Superior temporal gyrus (tissue), 1 donor: ENCODE data around the gene PTPRM.

Experiments
- DNase-seq: peaks from one replicate; pipeline ENCODE4 v3.0.0-alpha.2; 2016; ENCODE audit errors: extremely low spot score

PTPRM gene

DNA sequence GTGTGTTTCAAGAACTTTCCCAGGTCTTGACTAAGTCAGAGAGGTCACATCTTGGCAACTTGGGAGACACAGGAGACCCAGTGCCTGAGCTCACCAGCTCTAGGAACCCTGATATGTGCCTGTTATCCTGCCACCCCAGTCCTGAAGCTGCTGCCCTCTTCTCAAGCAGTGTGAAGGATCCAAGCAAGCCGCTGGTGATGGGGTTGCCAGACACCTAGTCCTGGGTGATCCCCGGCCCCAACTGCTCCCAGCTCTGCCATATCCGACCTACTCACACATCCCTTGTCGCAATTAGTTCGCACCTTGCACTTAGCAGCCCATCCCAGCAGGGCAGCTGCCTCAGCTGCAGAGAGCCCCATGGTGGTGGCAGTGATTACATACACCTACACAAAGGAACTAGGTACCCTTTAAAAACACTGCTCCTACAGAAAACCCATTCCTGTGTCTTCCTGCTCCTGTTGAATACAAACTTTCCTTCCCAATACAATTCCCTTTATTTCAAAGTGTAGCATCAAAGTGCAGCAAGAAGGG lies 794.9 kb downstream of the PTPRM start:
- no peak for DNase-seq

DNA sequence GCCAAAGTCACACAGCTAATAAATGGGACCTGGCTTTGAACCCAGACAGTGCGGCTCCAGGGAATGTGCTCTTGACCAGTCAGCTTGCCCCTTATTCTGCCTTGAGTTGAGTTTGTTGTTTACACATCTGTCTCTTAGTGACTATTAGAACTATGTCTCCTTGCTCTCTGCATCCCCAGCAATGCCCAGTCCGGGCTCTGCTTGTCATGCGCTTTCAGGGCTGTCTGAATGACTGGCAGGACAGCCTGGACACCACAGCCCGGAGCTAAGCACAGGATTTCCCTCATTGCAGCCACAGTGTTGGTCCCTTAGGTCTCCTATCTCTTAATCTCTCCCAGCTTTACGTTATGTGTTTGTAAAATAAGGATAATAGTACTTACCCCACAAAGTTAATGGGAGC lies 795.7 kb downstream of the PTPRM start:
- DNase-seq: no peak

DNA sequence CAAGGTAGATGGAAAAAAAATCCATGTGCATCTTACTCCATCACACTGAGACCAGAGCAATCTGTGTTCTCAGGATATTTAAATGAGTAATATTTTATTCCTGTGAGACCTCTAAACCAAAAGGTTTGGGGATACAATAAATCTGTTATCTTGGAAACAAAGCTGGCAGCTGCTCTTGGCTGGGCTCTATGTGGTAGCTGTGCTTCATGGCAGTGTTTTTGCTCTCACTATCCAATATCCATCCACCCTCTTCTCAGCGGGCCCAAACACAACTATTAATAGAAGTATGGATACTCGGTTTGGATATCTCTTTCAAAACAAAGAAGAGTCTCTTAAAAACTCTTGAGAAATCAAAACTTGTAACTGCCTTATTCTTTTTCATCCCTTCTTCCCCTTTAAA lies 797.3 kb downstream of the PTPRM start:
- no peak for DNase-seq

DNA sequence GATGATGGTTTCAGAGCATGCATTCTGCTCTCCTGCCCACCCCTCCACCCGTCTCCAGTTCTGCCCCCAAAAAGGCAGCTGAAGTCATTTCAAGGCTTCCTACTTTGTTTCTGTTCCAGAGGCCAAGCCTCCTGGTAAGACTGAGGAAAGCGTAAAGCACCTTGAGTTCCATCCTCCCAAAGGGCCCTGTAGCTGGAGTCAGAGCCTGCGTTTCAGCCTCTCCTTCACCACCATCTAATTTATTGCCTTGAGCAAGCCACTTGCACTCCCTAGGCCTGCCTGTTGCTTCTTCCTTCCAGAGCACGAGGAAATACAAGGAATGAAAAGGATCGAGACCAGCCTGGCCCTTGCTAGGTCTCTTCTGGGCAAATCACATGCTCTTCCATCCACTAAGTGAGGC lies 797.9 kb downstream of the PTPRM start:
- no peak for DNase-seq

DNA sequence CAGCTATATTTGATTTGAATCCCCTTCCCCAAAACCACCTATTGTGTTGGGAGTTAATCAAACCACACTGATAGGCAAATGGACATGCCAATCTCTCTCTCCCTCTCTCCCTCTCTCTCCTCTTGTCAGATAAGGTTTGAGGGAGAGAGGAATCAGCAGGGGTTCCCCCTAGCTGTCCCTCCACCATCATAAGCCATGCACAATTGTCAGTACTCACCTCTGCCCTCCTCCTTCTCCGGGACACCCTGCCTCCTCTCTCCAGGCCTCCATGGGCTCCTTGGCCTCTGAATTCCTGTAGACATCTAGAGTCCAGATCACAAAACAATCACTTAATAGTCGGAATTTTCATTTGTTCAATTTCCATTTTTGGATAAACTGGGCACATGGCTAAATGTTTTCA lies 798.4 kb downstream of the PTPRM start:
- no peak for DNase-seq

DNA sequence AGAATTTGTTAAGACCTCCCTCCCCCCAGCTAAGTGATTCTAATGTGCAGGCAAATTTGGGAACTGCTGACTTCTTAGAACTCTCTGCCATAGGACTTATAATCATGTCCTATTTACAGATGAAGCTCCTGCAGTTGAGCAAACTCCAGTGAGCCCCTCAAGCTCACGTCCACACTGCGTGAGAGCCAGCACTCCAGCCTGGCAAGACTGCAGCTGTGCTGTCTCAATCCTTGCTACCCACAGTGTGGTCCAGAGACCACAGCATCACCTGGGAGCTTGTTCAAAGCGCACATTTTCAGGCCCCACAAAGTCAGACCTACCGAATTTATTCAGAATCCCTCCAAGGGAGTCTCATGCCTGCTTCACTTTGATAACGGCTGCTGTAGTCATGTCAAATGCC lies 799.0 kb downstream of the PTPRM start:
- DNase-seq: no peak

DNA sequence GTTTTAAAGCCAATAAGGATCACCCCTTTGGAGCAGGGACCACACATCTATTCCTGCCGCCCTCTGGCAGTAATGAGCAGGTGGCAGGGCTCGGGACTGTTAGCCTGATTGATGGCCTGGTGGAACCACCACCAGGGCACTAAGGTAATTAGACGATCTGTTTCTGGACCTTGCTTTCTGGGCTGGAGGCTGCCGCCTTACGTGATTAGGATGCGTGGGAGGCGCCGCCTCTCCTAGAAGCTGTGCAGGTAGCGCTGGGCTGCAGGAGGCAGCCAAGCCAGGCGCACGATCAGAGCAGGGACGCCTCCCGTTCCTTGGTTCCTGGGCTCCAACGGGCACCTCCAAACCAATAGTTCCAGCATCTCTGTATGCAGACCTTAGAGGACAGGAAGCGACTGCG lies 799.5 kb downstream of the PTPRM start:
- no peak for DNase-seq

DNA sequence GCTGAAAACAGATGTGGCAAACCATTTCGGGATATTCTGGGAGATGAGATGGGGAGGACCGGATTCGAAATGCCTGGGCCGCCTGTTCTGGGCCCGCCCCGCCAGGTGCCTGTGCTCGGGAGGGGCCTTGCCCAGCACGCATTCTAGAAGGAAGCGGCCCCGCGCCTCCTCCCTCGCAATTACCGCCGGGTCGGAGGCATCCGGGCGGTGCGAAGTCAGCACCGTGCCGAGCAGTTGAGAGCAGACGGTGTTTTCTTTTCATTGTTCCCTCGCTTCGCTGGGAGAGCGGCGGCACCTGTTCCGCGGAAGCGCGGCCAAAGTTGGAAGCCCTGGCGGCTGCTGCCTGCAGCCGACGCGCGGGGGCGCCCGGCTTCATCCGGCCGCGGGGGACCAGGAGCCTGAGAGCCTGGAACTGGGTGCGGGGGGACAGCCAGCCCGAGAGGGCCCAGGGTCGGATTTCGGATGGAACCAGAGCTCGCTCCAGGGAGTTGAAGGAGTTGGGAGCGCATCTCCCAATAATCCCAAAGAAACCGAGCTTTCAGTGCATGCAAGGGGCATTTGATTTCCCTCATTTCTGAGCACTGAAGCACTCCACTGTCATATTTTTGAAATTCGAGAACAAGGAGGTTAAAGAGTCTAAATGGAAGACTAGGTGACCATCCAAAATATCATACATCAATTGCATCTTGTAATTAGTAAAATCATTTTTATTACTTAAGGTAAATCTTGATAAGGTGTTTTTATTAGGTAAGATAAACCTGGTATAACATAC lies 800.3 kb downstream of the PTPRM start:
- no peak for DNase-seq

DNA sequence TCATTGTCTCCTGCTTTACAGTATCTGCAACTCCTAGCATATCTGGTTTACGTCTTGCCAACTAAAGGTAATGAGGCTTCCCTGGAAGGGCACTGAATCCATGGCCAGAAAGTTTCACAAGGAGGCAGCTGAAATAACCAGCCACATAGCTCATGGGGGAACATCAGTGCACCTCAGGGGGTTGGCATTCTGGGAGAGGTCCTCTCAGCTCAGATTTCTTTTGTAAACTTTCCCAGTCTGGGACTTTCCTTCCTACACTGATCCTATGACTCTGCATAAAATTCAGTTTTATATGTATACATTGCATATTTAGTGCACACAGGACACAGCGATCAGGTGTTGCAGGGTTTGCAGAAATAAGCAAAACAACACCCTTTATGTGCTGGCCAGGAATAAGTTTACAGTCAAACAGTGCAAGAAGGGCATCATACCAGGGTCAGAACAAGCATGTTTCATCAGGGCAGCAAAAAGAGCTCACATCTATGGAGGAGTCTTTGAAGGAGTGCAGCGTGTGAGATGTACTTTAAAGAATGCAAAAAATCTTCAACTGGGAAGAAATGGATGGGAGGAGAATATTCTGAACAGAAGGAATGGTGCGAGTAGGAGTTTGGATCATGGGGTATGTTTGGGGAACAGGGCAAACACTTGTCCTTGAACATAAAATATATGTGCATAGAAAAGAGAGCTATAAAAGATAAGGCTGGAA lies 801.5 kb downstream of the PTPRM start:
- DNase-seq: no peak

DNA sequence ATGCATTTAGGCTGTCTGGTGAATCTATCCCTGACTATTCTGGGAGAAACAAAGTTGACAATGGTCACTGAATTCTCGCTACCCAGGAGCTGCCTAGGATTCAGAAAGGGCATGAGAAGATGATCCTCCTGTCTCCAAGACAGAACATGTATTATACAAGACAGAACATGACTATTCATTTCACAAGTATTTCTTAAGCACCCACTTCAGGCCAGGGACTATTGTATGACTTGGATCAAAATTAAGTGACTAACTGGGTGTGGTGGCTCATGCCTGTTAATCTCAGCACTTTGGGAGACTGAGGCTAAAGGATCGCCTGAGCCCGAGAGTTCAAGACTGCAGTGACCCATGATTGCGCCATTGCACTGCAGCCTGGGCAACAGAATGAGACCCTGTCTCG lies 806.4 kb downstream of the PTPRM start:
- DNase-seq: no peak

DNA sequence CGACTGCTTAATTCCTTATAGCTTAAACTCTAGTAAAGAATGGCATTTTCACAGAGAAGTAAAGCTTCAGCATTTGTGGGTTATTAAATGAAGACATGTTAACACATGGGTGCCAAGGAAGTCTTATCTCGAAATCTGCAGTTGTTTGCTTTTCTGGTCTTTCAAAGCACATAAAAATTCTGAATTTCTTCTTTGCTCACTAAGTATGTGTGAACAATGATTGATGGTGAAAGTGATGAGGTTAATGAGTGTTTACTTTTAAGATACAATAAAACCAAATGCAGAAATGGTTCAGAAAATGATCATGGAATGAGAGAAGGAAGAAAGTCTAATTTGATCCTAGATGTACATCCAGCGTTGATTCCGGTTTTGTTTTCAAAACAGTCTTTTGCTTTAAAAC lies 807.6 kb downstream of the PTPRM start:
- DNase-seq: no peak

DNA sequence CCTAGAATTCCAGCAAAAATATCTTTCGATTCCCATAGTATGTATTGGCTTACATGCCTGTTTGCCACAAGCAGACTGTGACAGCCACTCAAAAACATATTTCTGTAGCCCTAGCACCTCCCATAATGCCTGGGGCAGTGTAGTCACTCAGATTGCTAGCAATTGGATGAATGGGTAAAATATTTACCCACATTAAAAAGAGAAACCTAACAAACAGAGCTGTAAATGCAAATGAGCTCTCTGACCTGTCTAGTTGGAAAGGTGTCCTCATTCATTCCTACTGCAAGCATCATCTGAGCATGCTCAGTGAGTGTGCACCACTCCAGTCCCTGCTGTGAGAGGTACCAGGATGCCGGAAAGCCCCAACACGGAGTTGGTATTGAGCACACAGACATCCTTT lies 808.1 kb downstream of the PTPRM start:
- no peak for DNase-seq

DNA sequence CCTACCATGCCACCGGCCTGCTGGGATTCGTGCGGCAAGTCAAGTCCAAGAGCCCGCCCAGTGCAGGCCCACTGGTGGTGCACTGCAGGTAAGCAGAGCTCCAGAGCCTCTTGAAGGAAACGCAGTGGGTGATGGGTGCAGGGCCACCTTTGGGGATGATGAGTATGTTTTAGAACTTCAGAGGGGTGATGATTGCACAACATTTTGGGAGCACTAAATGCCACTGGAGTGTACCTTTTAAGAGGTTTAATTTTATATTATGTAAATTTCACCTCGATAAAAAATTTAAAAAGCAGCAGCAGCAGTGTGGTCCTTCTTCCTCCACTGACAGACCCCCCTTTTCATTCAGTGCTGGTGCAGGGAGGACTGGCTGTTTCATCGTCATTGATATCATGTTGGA lies 809.0 kb downstream of the PTPRM start:
- no peak for DNase-seq

DNA sequence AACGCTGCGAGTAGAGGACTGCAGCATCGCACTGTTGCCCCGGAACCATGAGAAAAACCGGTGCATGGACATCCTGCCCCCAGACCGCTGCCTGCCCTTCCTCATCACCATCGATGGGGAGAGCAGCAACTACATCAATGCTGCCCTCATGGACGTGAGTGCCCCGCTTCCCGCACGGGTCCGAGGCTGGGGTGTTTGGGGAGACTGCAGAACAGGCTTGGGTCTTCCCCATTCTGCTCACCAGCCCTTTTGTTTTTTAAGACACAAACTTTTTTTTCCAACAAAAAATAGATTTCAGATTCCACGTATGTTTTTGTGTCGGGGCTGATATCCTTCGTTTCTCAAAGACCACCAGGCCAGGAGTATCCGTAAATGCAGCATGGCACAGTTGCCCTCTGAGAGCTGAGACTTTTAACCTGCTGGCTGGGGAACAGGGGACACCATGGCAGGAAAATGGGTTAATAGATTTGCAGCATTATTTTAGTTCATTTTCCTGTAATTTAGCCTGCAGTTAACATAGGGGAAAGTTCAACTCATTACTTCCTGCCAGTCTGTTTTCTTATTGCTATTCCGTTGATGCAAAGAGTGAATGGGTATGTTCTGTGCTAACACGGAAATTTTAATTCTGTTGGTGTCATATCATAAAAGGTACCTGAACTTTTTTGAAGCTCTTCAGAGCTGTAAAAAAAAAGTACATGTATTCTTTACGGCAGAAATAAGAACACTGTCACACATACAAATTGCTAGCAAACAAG lies 812.2 kb downstream of the PTPRM start:
- no peak for DNase-seq

DNA sequence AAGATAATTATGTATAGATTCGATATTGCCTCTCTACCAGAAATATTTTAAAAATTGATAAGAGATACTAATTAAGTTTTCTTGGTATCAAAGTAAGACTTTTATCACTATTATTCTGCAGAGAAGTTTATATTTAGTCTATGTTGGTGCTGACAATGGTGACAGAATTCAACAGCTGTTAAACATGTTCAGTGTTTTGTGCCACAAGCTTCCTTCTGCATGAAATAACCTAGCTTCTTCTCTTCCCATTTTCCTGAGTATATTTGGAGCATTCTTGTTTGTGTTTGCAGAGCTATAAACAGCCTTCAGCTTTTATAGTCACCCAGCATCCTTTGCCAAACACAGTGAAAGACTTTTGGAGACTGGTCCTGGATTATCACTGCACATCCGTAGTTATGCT lies 812.9 kb downstream of the PTPRM start:
- no peak for DNase-seq

DNA sequence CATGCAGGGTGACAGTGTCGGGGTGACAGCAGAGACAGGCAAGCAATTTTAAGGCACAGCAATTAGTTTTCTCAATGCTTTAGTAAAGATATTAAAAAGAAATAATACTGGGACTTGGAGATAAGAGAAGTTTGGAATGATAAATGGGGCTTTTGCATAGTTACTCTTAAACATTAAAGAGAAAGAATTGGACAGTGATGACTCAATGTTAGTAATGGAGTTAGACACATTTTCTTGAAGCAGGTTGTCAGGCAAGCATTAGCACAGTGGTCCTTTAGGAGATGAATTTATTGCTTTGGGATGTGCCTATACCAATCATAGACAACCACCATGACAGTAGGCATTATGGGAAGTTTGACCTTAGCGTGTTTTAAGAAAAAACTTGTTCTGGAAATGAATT lies 813.8 kb downstream of the PTPRM start:
- DNase-seq: no peak

DNA sequence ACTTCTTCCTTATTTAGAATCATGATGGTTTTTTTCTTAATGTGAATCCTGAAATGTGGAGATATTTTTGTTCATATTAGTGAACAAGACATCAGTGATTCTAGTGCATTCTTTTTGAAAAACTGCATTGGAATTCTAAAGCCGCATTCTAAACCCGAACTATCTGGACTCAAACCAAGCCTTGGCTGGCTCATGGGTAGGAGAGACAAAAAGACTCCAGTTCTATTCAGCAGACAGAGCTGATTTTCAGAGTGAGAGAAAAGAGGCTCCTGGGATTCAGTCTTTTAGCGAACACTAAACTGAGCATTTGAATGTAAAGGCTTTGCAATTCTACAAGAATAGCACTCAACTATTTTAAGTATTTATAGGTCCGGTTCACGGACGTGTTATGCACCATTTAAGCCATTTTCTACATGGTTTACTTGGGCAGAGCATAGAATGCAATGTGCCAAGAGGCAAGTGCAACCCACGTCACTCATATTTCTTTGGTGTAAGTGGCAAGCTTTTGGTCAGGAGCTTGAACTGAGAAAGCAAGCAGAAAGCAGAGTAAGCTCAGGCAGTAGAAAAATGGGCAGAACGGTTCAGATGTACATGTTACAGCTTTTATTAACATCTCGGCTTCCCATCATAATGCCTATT lies 814.8 kb downstream of the PTPRM start:
- peak; percentile 84 for DNase-seq

DNA sequence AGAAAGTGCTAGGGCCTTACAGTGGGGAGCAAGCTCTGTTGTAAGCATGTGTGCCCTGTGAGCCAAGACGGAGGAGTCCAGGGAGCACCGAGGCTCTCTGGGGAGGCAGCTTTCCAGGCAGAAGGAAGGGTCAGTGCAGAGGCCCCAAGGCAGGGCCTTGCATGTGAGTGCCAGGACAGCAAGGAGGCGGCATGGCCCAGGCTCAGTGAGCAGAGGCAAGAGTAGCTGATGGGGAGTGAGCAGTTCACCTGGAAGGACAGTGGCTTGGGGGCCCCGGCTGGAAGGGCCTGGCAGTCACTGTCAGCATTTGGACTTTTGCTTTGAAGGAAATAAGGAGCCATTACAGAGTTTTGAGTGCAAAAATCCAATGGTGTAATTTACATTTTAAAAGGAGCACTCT lies 818.3 kb downstream of the PTPRM start:
- no peak for DNase-seq

DNA sequence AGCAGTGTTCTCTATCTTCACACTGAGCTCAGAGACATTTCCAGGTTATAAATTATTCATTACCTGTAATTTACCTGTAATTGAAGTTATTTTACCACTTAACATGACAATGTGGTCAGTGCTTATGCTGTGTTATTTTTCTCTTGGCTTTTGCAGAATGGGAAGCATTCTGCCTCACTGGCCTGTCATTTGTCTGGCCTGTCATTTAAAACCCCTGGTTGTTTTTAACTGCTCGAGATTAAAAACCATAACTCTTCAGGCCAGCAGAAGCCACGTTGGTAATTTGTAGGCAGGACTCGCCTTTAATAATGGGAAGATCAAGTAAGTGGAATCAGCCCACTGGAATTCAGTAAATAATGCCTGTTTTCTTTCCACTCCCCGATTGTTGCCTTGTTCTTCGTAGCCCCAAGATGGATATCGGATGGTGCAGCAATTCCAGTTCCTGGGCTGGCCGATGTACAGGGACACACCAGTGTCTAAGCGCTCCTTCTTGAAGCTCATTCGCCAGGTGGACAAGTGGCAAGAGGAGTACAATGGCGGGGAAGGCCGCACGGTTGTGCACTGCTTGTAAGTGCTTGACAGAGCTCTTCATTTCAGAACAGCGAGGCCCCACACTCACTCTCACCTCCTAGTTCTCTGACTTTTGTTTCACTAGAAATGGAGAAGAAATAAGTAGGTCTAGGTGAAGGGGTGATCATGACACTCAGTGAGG lies 819.7 kb downstream of the PTPRM start:
- DNase-seq: no peak

DNA sequence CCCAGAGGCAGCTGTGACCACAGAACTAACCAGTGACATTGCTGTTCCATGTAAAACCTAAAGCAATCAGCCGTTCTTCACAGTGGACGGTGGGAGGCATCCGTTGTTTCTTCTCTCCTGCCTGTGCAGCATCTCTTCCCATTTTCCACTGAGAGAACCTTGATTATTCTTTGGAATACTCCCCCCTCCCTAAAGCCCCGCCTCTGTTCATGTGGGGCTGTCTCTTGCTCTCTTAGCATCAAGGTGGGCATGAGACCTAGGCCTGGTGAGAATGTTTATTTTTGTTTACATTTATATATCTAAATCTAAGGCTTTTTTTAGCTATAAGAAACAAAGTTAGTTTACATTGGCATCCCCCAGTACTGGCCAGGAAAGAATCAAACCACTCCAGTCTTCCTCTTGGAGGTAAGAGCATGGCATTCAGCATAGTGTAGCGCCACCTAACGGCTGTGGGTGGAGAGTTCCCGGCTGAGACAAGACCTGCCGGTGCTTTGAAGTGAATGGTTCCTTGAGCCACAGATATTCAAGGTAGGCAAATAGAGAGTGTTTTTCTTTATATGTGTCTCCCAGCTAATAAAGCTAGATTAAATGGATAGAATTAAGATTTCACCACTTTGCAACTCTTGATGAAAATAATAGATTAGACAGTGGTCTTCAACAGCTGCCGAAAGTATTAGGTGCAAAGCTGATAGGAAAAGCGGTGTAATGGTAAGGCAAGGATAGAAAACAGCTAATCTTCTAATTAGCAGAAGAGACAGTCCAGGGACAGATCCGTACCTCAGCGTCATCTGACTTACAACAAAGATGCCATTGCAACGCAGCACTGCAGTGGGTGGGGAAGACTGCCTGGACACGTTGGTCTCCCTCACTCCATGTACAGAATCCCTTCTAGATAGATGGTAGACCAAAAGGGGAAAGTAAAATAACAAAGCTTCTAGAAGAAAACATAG lies 822.5 kb downstream of the PTPRM start:
- peak; percentile 85 for DNase-seq
